Measurements from ENCODE around the gene SLC34A1.

The SLC34A1 gene

GRCh38 chr5:177425801-177426565, 41.7 kb downstream of the SLC34A1 start (continued):
- TF ChIP-seq SCRT2 (tag by site-specific recombination; IDR thresholded peaks at IDR 0.05), result peak; percentile 77
- TF ChIP-seq ZNF558 (tag by site-specific recombination; IDR thresholded peaks at IDR 0.05), result no peak
- no peak for TF ChIP-seq ZNF473 (tag by site-specific recombination; IDR thresholded peaks at IDR 0.05)
- peak; percentile 86; the same call in 1 of the 2 replicates for TF ChIP-seq ZNF561 (tag by site-specific recombination; IDR thresholded peaks at IDR 0.05; ENCODE audit: borderline replicate concordance)
- TF ChIP-seq ZNF416 (tag by site-specific recombination; IDR thresholded peaks at IDR 0.05), result no peak
- TF ChIP-seq KLF9 (tag by site-specific recombination; IDR thresholded peaks at IDR 0.05; ENCODE audit: low read depth), result peak; percentile 95
- TF ChIP-seq ZNF223 (tag by site-specific recombination; IDR thresholded peaks at IDR 0.05), result no peak
- TF ChIP-seq KLF17 (tag by site-specific recombination; IDR thresholded peaks at IDR 0.05), result peak; percentile 85
- peak; percentile 88 for TF ChIP-seq BCL11B (tag by site-specific recombination; IDR thresholded peaks at IDR 0.05; ENCODE audit: low read depth)
- TF ChIP-seq ZFP69B (tag by site-specific recombination; IDR thresholded peaks at IDR 0.05), result peak; percentile 46; the same call in 1 of the 2 replicates
- TF ChIP-seq ZSCAN4 (tag by site-specific recombination; IDR thresholded peaks at IDR 0.05), result 0 out of 2 replicates have a peak, but pooled peaks have one; percentile 19
- 0 out of 2 replicates have a peak, but pooled peaks have one; percentile 39 for TF ChIP-seq YY1 (tag by site-specific recombination; IDR thresholded peaks at IDR 0.05)
- TF ChIP-seq SP2 (tag by site-specific recombination; IDR thresholded peaks at IDR 0.05), result peak; percentile 98
- TF ChIP-seq ZNF157 (tag by site-specific recombination; IDR thresholded peaks at IDR 0.05), result no peak
- no peak for TF ChIP-seq ZNF426 (tag by site-specific recombination; IDR thresholded peaks at IDR 0.05)
- peak; percentile 57; the same call in 1 of the 2 replicates for TF ChIP-seq SCRT1 (tag by site-specific recombination; IDR thresholded peaks at IDR 0.05; ENCODE audit: borderline replicate concordance)
- peak; percentile 88; the same call in 1 of the 2 replicates for TF ChIP-seq ZEB2 (tag by site-specific recombination; IDR thresholded peaks at IDR 0.05)
- peak; percentile 62; the same call in 1 of the 2 replicates for TF ChIP-seq BCL6B (tag by site-specific recombination; IDR thresholded peaks at IDR 0.05)
- TF ChIP-seq FEZF1 (tag by site-specific recombination; IDR thresholded peaks at IDR 0.05), result no peak
- peak; percentile 61; the same call in 1 of the 2 replicates for TF ChIP-seq ZNF837 (tag by site-specific recombination; IDR thresholded peaks at IDR 0.05)
- peak; percentile 78 for TF ChIP-seq PATZ1 (tag by site-specific recombination; IDR thresholded peaks at IDR 0.05)
- TF ChIP-seq PBX3 (CRISPR knock-in tag; IDR thresholded peaks at IDR 0.05), result peak; percentile 88; the same call in 1 of the 2 replicates
- 0 out of 2 replicates have a peak, but pooled peaks have one; percentile 0 for TF ChIP-seq ZNF398 (tag by site-specific recombination; IDR thresholded peaks at IDR 0.05)
- peak; percentile 37; the same call in 1 of the 2 replicates for TF ChIP-seq ZIC2 (tag by site-specific recombination; IDR thresholded peaks at IDR 0.05)
- peak; percentile 83; the same call in 1 of the 2 replicates for TF ChIP-seq ZNF501 (tag by site-specific recombination; IDR thresholded peaks at IDR 0.05)
- TF ChIP-seq ZNF629 (tag by site-specific recombination; IDR thresholded peaks at IDR 0.05), result peak; percentile 75
- no peak for TF ChIP-seq ZBTB44 (tag by site-specific recombination; IDR thresholded peaks at IDR 0.05)
- peak; percentile 96; the same call in 1 of the 2 replicates for TF ChIP-seq KLF7 (tag by site-specific recombination; IDR thresholded peaks at IDR 0.05; ENCODE audit: borderline replicate concordance)
- peak; percentile 60 for TF ChIP-seq ZBTB17 (tag by site-specific recombination; IDR thresholded peaks at IDR 0.05)

Data from HEK293 (cell line).